WERI-Rb-1 (cell line): ENCODE measurements around the gene MMRN2.

Experiments
- DNase-seq: peaks from one replicate; pipeline ENCODE4 v3.0.0-alpha.2; 2020
- H3K27ac ChIP-seq: fragments of 250-450 bp; sonication (Bioruptor Pico); 2 replicates; pipeline ENCODE4 v1.5.1; 2020; ENCODE audit warnings: mild to moderate bottlenecking, moderate library complexity
- H3K27me3 ChIP-seq: fragments of 250-450 bp; sonication (Bioruptor Pico); 2 replicates; pipeline ENCODE4 v1.5.1; 2021; ENCODE audit warnings: mild to moderate bottlenecking, low read depth, moderate library complexity; ENCODE audit not compliant: insufficient read depth, severe bottlenecking
- H3K36me3 ChIP-seq: fragments of 250-450 bp; sonication (Bioruptor Pico); 2 replicates; pipeline ENCODE4 v1.5.1; 2020; ENCODE audit warnings: mild to moderate bottlenecking, moderate library complexity
- H3K4me3 ChIP-seq: 2 replicates; pipeline ENCODE4 v1.5.1; 2011; ENCODE audit warnings: low read depth, mild to moderate bottlenecking, control low read depth, low read length
- H3K9me3 ChIP-seq: fragments of 250-450 bp; sonication (Bioruptor Pico); 2 replicates; pipeline ENCODE4 v1.5.1; 2021; ENCODE audit warnings: mild to moderate bottlenecking, moderate library complexity; ENCODE audit not compliant: severe bottlenecking
- TF ChIP-seq, protein P1 (sequence below): IDR thresholded peaks from 2 replicates; pipeline ENCODE4 v1.5.1; 2011; ENCODE audit warnings: low read depth, mild to moderate bottlenecking, control low read depth, inconsistent platforms, low read length

Gene MMRN2

DNA sequence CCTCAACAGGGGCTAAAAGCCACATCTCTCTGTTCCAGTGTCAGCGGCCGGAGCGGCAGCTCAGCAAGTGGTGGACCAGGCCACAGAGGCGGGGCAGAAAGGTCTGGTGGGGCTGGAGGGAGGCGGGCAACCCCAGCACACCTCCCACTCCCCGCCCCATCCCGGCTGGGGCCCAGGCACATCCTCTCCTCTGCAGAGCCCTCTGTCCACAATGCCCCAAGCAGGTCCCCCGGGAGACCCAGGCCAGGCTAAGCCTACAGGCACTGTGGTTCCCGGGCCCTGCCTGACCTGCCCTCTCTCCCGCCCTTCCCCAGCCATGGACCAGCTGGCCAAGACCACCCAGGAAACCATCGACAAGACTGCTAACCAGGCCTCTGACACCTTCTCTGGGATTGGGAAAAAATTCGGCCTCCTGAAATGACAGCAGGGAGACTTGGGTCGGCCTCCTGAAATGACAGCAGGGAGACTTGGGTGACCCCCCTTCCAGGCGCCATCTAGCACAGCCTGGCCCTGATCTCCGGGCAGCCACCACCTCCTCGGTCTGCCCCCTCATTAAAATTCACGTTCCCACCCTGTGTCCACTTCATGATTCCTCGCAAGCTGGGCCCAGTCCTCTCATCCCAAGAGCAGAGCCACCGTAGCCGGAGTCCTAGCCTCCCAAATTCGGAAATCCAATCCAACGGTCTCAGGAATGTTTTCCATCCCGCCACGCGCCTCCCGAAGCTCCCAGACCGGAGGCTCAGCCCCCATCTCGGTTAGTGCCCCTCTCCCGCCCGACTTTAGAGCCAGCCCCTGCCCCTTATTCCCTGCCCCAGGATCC lies 13.0 kb upstream of the MMRN2 start:
- H3K27me3 ChIP-seq, result no peaks in the 10 kb centered on the region
- no peak for DNase-seq
- H3K9me3 ChIP-seq, result no peaks in the 10 kb centered on the region
- H3K4me3 ChIP-seq, result no peak overlapping the region
- no peak overlapping the region for H3K27ac ChIP-seq
- TF ChIP-seq, protein P1, sequence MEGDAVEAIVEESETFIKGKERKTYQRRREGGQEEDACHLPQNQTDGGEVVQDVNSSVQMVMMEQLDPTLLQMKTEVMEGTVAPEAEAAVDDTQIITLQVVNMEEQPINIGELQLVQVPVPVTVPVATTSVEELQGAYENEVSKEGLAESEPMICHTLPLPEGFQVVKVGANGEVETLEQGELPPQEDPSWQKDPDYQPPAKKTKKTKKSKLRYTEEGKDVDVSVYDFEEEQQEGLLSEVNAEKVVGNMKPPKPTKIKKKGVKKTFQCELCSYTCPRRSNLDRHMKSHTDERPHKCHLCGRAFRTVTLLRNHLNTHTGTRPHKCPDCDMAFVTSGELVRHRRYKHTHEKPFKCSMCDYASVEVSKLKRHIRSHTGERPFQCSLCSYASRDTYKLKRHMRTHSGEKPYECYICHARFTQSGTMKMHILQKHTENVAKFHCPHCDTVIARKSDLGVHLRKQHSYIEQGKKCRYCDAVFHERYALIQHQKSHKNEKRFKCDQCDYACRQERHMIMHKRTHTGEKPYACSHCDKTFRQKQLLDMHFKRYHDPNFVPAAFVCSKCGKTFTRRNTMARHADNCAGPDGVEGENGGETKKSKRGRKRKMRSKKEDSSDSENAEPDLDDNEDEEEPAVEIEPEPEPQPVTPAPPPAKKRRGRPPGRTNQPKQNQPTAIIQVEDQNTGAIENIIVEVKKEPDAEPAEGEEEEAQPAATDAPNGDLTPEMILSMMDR, result no peak
- no peaks in the 10 kb centered on the region for H3K36me3 ChIP-seq

DNA sequence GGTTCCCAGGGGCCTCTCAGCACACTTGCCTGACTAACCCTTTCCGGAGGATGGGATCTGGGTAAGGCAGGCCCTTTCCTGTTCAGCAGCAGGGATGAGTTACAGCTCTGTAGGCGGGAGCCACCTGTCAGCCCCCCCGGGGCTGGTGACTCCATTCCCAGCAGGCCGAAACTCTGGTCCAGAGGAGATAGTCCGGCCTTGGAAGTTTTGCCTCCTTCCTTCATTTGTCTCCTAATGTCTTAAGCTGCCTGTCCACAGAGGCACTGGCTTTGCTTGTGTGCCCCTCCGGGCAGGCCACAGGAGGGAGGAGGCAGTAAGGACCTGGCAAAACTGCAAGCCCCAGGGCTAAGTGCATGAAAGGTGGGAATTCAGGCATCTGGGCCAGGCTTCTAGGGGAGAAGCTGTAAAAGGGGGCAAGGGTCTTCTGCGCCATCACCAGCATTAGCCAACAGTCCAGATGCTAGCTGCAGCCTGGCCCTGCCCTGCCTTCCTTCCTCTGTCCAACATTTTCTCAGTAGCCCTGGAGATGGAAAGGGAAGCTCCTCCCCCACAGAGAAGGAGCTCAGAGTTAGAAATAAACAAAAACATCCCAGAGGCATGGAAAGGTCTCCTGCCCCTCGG lies 12.1 kb upstream of the MMRN2 start:
- Histone ChIP-seq H3K27me3 (no peaks in the 10 kb centered on the region), H3K4me3 (no peak overlapping the region), H3K36me3 (no peaks in the 10 kb centered on the region), H3K9me3 (no peaks in the 10 kb centered on the region), H3K27ac (no peak overlapping the region)
- no peak for DNase-seq
- TF ChIP-seq, protein P1, result no peak

DNA sequence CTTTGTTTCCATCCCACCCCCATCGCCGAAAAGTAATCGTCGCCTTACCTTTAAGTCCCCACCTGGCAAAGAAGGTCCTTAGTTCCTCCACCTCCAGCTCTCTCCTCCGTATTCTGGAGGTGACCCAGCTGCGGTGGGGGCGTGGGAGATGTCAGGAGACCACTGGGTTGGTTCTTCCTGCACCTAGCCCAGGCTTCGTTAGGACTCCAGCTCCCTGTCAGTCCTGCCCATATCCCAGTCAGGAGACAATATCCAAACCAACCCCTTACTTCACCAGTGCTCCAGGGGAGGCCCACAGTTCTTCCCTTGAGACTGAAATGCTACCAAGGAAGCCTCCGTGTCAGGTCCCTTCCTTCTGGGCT lies 11.6 kb upstream of the MMRN2 start:
- H3K27me3 ChIP-seq, result no peaks in the 10 kb centered on the region
- TF ChIP-seq, protein P1, result no peak
- H3K27ac ChIP-seq, result no peak overlapping the region
- no peaks in the 10 kb centered on the region for H3K36me3 ChIP-seq
- H3K4me3 ChIP-seq, result no peak overlapping the region
- no peak for DNase-seq
- H3K9me3 ChIP-seq, result no peaks in the 10 kb centered on the region

DNA sequence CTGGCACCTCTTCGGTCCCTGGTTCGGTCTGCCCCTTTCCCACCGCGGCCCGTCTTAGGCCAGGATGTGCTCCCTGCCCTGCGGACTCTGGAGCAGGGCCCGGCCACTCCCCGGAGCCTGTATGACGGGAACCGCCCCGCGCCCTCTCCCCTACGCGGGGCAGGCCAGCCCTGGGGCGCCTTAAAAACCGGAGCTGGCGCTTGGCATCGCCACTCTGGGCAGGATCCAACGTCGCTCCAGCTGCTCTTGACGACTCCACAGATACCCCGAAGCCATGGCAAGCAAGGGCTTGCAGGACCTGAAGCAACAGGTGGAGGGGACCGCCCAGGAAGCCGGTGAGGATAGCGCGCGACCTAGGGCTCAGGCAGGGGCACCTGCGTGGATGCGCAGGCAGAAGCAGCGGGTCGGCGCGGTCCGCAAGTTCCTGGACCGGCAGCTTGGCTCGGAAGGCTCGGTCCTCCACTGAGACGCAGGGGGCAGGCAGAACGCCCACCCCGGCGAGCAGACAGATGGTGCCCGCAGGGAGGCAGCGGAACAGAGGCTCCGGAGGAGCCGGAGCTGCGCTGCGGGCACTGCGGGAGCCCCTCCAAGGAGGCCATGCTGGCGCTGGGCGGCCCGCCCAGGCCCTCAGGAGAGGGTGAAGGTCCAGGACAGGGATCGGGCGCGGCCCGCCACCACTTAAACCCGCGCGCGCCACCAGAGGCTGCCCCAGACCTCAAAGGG lies 11.0 kb upstream of the MMRN2 start, which contains the start of gene ADIRF:
Gene ADIRF, plus strand, starts transcription at position 212 of the 723 bp plus-strand sequence. Its CDS starts 63 bp downstream, at position 275.
- no peaks in the 10 kb centered on the region for H3K27me3 ChIP-seq
- TF ChIP-seq, protein P1, result no peak
- no peak for DNase-seq

DNA sequence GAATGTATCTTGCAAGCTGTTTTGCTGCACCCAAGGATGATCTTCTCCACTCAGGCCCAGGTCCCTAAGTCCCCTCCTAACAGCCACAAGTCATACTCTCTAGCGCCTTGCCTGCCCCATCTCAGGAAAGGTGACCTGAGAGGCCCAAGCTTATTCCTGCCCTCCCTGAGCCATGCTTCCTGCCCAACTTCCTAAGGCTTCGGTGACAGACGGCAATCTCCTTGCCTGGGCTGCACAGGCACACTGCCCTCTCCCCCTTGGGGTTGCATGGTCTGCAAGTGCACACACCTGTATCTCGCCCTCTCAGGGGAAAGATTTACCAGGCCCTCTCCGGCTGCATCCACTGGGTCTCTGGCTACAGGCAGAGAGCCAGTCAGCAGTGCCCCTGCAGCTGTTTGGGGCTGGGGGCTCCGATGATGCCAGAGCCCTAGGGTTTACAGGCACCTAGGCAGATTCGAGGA lies 10.1 kb upstream of the MMRN2 start:
- TF ChIP-seq, protein P1, result no peak
- DNase-seq, result no peak
- no peak overlapping the region for H3K4me3 ChIP-seq
- H3K36me3 ChIP-seq, result no peaks in the 10 kb centered on the region
- no peak overlapping the region; the same call in 1 of the 2 replicates for H3K27ac ChIP-seq
- H3K9me3 ChIP-seq, result no peaks in the 10 kb centered on the region
- H3K27me3 ChIP-seq, result no peaks in the 10 kb centered on the region

More for the DNA sequence above, 11.0 kb upstream of the MMRN2 start, which contains the start of gene ADIRF:
- H3K27ac ChIP-seq, result no peak within 1 kb of the TSS; the same call in 1 of the 2 replicates
- no peaks in the 10 kb centered on the region for H3K9me3 ChIP-seq
- no peak within 1 kb of the TSS for H3K4me3 ChIP-seq
- no peaks in the 10 kb centered on the region for H3K36me3 ChIP-seq
